IMR-90 (cell line): ENCODE data around the gene PLCD1.

ENCODE experiments used
- CEBPB ChIP-seq: IDR thresholded peaks from 2 replicates; pipeline ENCODE4 v1.6.1; 2012; ENCODE audit warnings: low read depth, low read length, improper control_type of control experiment
- CHD1 ChIP-seq: IDR thresholded peaks from 2 replicates; pipeline ENCODE4 v1.6.1; 2012; ENCODE audit warnings: low read depth, low read length, improper control_type of control experiment
- FOS ChIP-seq: fragments of 150-350 bp; IDR thresholded peaks from 2 replicates; pipeline ENCODE4 v1.6.1; 2016; ENCODE audit warnings: low read depth, low read length
- MXI1 ChIP-seq: IDR thresholded peaks from 2 replicates; pipeline ENCODE4 v1.6.1; 2012; ENCODE audit warnings: low read depth, mild to moderate bottlenecking, low read length, moderate library complexity, borderline replicate concordance
- NFE2L2 ChIP-seq: fragments of 150-350 bp; IDR thresholded peaks from 2 replicates; pipeline ENCODE4 v1.6.1; 2016; ENCODE audit warnings: low read depth, mild to moderate bottlenecking, low read length
- POLR2A ChIP-seq: IDR thresholded peaks from 2 replicates; pipeline ENCODE4 v1.6.1; 2012; ENCODE audit warnings: mild to moderate bottlenecking, low read depth, low read length
- RAD21 ChIP-seq: IDR thresholded peaks from 2 replicates; pipeline ENCODE4 v1.6.1; 2012; ENCODE audit warnings: low read length, improper control_type of control experiment
- SMC3 ChIP-seq: fragments of 150-350 bp; IDR thresholded peaks from 2 replicates; pipeline ENCODE4 v1.6.1; 2016; ENCODE audit warnings: low read depth, mild to moderate bottlenecking, antibody characterized with exemption, low read length, moderate library complexity
- TF ChIP-seq, protein P1 (sequence below): conservative IDR thresholded peaks from 2 replicates; pipeline ENCODE4 v1.5.1; 2012; ENCODE audit warnings: mild to moderate bottlenecking, low read depth, low read length, improper control_type of control experiment
- TF ChIP-seq, protein P2 (sequence below): fragments of 150-350 bp; IDR thresholded peaks from 2 replicates; pipeline ENCODE4 v1.6.1; 2016; ENCODE audit warnings: low read depth, mild to moderate bottlenecking, low read length, moderate library complexity, borderline replicate concordance
- TF ChIP-seq, protein P3 (sequence below): fragments of 150-350 bp; IDR thresholded peaks from 2 replicates; pipeline ENCODE4 v1.6.1; 2017; ENCODE audit warnings: mild to moderate bottlenecking, antibody characterized with exemption, low read length, low read depth

GRCh38 chr3:38039899-38040261 lies 10.4 kb upstream of the PLCD1 start:
- TF ChIP-seq, protein P1, sequence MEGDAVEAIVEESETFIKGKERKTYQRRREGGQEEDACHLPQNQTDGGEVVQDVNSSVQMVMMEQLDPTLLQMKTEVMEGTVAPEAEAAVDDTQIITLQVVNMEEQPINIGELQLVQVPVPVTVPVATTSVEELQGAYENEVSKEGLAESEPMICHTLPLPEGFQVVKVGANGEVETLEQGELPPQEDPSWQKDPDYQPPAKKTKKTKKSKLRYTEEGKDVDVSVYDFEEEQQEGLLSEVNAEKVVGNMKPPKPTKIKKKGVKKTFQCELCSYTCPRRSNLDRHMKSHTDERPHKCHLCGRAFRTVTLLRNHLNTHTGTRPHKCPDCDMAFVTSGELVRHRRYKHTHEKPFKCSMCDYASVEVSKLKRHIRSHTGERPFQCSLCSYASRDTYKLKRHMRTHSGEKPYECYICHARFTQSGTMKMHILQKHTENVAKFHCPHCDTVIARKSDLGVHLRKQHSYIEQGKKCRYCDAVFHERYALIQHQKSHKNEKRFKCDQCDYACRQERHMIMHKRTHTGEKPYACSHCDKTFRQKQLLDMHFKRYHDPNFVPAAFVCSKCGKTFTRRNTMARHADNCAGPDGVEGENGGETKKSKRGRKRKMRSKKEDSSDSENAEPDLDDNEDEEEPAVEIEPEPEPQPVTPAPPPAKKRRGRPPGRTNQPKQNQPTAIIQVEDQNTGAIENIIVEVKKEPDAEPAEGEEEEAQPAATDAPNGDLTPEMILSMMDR: peak; percentile 29
- no peak for TF ChIP-seq POLR2A
- peak; percentile 19; the same call in 1 of the 2 replicates for TF ChIP-seq RAD21
- TF ChIP-seq FOS: no peak
- TF ChIP-seq, protein P2, sequence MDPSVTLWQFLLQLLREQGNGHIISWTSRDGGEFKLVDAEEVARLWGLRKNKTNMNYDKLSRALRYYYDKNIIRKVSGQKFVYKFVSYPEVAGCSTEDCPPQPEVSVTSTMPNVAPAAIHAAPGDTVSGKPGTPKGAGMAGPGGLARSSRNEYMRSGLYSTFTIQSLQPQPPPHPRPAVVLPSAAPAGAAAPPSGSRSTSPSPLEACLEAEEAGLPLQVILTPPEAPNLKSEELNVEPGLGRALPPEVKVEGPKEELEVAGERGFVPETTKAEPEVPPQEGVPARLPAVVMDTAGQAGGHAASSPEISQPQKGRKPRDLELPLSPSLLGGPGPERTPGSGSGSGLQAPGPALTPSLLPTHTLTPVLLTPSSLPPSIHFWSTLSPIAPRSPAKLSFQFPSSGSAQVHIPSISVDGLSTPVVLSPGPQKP: no peak
- TF ChIP-seq MXI1: no peak
- no peak for TF ChIP-seq SMC3
- no peak for TF ChIP-seq CHD1
- no peak for TF ChIP-seq CEBPB
- TF ChIP-seq NFE2L2: no peak
- TF ChIP-seq, protein P3, sequence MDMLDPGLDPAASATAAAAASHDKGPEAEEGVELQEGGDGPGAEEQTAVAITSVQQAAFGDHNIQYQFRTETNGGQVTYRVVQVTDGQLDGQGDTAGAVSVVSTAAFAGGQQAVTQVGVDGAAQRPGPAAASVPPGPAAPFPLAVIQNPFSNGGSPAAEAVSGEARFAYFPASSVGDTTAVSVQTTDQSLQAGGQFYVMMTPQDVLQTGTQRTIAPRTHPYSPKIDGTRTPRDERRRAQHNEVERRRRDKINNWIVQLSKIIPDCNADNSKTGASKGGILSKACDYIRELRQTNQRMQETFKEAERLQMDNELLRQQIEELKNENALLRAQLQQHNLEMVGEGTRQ: no peak
